Stimulated activated naive CD4-positive, alpha-beta T cell (primary cell): ENCODE data around the gene RCOR3.

Source experiments
- DNase-seq, 6 experiments: peaks; one replicate each; lab custom pipeline; 2025; lab: John Stamatoyannopoulos, UW

The RCOR3 gene

GRCh38 chr1:211324992-211325775, 66.0 kb downstream of the RCOR3 start:
- DNase-seq = no peak

- DNase-seq = peak in 1 of 6 experiments; percentile 46
Measured at GRCh38 chr1:211326140-211326527, 67.0 kb downstream of the RCOR3 start.

GRCh38 chr1:211326528-211327345, 67.6 kb downstream of the RCOR3 start, which contains the start of gene TRAF5:
Gene TRAF5, plus strand, starts transcription at chr1:211326833. Its CDS starts 26,407 bp downstream, at chr1:211353240.
- DNase-seq = peak; percentile 13 to 61 (median 35)

- DNase-seq = peak in 5 of 6 experiments; percentile 21 to 69 (median 43)
Measured at GRCh38 chr1:211327346-211327921, 68.3 kb downstream of the RCOR3 start.

- DNase-seq = no peak
Measured at GRCh38 chr1:211328084-211328694, 69.0 kb downstream of the RCOR3 start.

GRCh38 chr1:211328866-211329475, 69.8 kb downstream of the RCOR3 start:
- DNase-seq = no peak

GRCh38 chr1:211329764-211330201, 70.6 kb downstream of the RCOR3 start:
- peak in 3 of 6 experiments; percentile 12 to 30 (median 17) for DNase-seq

- DNase-seq = no peak
Measured at GRCh38 chr1:211330282-211330936, 71.2 kb downstream of the RCOR3 start.

- DNase-seq = no peak
Measured at GRCh38 chr1:211331011-211331709, 72.0 kb downstream of the RCOR3 start.

GRCh38 chr1:211332036-211332616, 73.0 kb downstream of the RCOR3 start:
- DNase-seq = no peak

GRCh38 chr1:211332830-211333229, 73.7 kb downstream of the RCOR3 start:
- DNase-seq = no peak

GRCh38 chr1:211333906-211334305, 74.7 kb downstream of the RCOR3 start:
- DNase-seq = no peak

GRCh38 chr1:211334986-211335385, 75.8 kb downstream of the RCOR3 start:
- DNase-seq = no peak

GRCh38 chr1:211335522-211336157, 76.5 kb downstream of the RCOR3 start:
- DNase-seq = peak in 3 of 6 experiments; percentile 19 to 50 (median 37)

- DNase-seq = no peak
Measured at GRCh38 chr1:211336161-211336560, 77.0 kb downstream of the RCOR3 start.

GRCh38 chr1:211336775-211337174, 77.6 kb downstream of the RCOR3 start:
- no peak for DNase-seq

GRCh38 chr1:211337430-211338223, 78.5 kb downstream of the RCOR3 start:
- DNase-seq = no peak

GRCh38 chr1:211338224-211338620, 79.1 kb downstream of the RCOR3 start:
- DNase-seq = no peak

GRCh38 chr1:211339631-211340041, 80.5 kb downstream of the RCOR3 start:
- no peak for DNase-seq
